Activated naive CD4-positive, alpha-beta T cell treated with anti-CD3 and anti-CD28 coated beads, Interleukin-2, amount 50 U/mL, for 16 hours (primary cell): ENCODE measurements around the gene TIAM2.
"Not testable (repeated sequence)": the region's sequence is repeated elsewhere in the genome, so short reads cannot be mapped to it uniquely, and the experiment has no call there.

Source experiments
- DNase-seq: peaks from one replicate; pipeline ENCODE4 v3.0.0-alpha.2; 2020

The TIAM2 gene

DNA sequence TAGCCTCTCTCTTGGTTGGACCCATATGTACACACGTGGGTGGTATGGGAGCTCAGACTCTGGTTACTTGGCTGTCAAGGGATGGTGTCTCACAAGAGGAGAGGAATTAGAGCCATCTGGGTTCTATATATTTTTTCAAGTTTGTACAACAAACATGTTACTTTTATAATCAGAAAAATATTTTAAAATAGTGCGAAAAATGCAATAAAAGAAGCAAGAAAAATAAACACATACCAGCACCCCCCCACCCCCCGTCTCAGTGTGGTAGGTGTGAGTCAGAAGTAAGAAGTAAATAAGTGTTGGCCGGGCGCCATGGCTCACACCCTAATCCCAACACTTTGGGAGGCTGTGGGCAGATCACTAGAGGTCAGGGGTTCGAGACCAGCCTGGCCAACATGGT lies 2.1 kb upstream of the TIAM2 start:
- no peak for DNase-seq

DNA sequence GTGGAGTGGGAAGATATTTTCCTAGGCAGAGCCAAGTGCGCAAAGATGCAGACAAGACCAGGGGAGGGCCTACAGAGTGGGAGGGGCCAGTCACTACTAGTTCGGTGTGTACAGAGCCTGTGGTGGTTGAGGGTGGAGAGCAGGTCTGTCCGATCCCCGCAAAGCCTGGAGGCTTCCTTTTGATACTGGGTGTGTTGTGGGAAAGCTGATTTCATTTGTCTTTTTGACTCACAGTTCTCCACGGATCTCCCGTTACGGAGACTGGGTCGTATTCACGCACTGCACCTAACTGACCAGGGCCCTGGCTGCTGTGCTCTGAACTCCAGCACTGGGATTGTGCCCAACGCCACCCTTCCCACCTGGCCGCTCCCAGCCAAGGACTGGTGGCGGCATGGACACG lies 1.4 kb upstream of the TIAM2 start:
- DNase-seq: no peak

DNA sequence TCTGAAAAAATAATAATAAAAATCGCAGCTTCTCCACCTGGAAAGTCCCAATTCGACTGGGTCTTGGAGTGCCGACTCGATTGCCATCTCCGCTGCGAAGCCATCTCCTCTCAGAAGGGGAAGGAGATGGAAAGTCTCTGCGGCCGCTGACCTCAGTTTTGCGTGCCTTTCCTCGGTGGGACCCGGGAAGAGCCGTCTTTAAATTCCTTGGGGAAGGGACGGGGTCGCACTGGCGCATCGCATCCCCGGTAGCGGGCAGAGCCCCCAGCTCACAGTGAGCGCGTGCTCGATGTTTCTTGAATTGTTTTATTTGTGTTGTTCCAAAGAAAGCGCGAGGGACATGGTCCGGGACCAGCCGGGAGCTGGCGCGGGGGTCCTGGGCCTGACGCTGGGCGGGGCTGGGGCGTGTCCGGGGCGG lies 270 bp upstream of the TIAM2 start:
- no peak for DNase-seq

DNA sequence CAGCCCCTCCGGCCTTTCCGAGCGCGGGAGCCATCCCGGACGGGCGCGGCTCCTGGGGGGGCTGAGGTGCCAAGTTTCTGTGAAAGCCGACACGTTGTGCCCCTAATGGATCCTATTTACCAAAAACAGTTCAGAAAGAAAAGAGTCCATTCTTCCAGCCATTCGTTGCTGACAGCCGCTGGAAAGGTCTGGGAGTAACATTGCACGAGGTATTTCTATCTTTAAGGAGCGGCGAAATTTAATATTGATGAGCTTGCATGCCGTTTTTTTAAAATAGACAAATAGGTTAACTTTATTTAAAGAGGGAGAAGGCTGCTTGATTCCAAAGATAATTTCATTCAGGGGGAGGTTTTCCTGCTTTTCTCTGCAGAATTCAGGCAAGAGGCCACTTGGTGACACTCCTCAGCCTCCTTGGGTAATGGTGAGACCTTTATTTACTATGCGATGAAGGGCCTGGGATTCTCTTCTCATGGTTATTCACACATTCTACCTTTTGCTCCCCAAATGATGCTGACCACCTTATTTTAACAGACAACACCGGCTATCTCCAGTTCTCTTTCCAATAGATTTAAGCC lies 988 bp downstream of the TIAM2 start:
- no peak for DNase-seq

DNA sequence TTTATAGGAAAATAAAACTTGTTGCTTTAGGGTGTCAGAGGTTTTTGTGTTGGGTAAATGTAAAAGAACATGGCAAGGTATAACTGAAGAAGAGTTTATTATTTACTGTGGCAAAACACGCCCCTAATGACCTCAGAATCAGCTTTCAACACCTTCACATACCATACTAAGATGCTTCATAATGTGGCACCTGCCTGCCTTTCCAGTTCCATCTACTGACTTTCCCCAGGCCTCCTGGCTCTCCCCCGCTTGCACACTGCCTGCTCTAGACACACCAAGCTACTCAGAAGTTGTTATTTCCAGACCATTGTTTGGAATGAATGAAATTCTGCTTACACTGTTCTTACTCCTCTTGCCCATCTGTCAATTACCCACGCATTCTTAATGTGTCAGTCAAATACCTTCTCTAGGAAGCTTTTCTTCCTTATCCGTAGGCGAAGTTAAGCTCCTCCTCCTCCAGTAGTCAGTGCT lies 1.8 kb downstream of the TIAM2 start:
- no peak for DNase-seq

DNA sequence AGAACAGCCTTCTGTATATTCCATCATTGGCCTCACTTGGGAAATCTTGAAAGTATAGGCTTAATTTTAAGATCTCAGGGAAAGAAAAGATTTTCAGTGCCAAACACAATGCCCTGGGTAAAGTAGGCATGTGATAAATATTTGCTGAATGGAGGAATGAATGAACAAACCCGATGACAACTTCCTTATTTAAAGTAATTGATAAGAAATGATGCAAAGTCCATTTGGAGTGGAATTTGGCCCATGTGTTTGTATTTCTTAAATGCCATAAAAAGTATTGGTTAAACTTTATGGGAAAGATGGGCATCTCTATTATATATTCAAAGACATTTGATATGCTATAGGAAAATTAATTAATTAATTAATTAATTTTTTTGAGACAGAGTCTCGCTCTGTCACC lies 3.7 kb downstream of the TIAM2 start:
- no peak for DNase-seq

DNA sequence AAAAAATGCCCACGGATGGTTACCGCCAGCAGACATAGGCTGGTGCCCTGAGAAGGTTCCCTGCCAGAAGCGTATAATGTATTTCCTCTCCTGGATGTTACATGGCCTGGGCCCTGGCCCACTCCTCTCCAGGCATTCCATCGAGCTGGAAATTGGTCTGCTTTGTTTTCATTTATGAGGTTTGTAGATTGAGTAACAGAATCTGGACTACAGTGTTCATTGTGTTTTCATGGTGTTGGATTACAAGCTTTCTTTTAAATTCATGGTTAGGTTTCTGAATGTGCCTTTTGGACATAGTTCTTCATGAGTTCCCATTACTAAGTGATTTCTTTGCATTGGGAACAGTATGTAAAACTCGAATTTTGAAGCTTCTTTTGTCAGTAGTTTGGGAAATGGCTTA lies 6.4 kb downstream of the TIAM2 start:
- DNase-seq: no peak

DNA sequence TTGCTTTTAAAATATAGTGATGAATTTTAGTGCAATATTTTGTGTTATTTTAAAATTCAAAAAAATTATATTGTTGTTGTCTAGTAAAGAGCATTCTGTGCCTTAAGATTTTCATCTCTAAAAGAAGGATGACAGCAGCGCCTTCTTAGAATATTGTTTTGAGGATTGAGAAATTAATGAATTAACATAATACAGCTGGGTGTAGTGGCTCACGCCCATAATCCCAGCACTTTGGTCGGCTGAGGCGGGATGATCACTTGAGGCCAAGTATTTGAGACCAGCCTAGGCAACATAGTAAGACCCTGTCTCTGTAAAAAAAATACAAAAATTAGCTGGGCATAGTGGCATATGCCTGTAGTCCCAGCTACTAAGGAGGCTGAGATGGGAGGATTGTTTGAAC lies 6.8 kb downstream of the TIAM2 start:
- DNase-seq: no peak

DNA sequence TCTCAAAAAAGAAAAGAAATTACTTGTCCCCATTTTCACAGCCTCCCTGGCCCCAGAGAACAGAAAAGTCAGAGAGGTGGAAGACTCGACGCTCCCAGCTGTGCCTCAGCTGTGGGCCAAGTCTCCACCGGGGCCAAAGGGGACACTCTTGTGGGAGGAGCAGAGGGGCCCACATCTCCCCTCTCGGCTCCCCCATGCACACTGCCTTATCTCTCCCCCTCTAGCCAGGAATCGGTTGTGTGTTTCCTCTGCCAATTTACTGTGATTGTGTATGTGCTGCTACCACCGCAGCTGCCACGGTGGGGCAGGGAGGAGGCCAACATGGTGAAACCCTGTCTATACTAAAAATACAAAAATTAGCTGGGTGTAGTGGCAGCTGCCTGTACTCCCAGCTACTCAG lies 8.4 kb downstream of the TIAM2 start:
- DNase-seq: no peak

DNA sequence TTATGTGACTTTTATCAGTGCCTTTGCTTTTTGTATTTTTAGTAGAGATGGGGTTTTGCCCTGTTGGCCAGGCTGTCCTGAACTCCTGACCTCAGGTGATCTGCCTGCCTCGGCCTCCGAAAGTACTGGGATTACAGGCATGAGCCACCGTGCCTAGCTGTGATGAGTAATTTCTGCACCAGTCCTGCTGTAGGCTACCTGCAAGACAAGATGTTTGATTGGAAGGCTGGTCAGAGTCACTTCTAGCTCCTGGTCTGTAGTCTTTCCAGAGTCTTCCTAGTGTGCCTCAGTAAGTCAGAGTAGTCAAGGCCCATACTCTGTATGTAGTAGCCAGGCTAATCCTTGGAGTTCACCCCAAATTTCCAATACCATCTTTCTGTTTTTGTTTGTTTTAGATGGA lies 8.9 kb downstream of the TIAM2 start:
- no peak for DNase-seq

DNA sequence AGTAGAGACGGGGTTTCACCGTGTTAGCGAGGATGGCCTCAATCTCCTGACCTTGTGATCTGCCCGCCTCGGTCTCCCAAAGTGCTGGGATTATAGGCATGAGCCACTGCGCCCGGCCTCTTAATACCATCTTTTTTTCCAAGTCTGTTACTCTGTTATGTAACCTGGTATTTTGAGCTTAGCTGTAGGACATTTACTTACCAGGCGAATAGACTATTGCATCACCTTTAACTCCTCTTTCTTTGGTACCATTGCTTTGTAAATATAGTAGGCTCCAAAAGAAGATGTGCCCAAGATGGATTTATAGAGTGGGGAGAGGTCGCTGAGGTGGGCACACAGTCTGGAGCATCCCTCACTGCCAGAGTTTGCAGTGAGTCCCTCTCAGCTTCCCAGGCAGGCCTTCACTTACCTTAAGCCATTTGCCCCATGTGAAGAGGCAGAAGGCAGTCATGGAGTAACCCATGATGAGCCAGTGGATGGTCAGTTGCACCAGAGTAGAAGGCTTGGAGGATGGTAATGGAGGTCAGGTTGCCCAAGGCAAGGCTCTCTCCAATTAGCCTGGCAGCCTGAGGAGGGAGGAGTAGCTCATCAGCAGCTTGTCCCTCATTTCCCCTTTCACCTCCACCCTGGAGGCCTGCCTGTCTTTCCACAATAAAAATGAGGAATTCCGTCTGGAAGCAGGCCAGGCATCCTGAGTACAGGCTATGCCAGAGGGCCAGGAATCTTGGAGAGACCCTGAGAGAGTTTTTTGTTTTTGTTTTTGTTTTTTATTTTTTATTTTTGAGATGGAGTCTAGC lies 9.7 kb downstream of the TIAM2 start:
- DNase-seq: no peak

DNA sequence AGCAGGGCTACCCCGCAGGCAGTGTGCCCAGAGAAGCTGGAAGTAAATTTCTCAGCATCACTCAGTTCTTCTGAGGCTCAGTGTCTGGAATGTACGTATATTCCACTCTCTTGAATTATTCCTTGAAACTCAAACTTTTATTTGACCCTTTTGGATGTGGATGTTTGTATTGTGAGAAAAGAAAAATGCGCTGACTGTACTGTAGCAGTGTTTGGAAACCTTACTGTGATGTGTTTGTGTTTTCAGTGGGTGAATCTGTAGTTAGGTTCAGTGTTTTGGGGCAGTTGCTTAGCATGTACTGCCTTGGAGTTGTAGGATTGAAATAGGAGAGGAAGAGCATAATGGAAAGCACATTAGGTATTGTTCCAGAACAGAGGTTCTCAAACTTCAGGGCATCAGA lies 13.5 kb downstream of the TIAM2 start:
- DNase-seq: no peak

DNA sequence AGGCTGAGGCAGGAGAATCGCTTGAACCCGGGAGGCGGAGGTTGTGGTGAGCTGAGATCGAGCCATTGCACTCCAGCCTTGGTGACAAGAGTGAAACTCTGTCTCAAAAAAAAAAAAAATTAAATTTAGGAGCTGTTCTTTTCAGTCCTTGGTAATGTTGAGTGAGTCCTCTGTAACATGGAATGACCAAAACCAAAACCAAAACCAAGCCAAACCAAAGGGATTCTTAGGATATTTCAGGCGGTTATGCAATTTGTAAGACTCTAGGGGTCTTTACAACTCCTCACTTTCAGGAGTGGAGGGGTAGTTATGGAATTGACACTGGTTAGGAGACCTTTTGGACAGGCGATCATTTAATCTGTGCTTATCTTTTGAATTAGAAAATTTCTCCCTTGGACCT lies 15.8 kb downstream of the TIAM2 start:
- DNase-seq: no peak

DNA sequence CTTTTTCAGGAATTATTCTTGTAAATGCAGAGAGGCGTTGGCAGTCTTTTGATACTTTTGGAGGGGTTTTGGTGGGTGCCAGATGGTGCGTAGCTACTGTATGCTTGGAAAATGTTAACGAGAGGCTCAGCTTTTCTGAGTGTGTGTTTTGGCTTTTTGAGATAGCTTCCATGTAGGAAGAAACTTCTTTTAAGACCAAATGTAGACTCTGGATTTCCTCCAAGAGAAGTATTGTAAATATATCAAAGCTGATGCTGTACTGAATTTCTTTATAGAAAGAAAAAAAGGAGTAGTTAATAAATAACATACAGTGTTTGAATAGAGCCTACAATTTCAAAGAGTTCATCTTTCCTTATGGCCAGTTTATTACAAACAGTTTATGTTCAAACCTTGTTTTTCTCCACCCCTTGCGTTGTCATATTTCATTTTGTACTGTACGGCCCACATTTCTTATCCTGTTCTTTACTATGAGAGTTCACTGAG lies 16.7 kb downstream of the TIAM2 start:
- no peak for DNase-seq

DNA sequence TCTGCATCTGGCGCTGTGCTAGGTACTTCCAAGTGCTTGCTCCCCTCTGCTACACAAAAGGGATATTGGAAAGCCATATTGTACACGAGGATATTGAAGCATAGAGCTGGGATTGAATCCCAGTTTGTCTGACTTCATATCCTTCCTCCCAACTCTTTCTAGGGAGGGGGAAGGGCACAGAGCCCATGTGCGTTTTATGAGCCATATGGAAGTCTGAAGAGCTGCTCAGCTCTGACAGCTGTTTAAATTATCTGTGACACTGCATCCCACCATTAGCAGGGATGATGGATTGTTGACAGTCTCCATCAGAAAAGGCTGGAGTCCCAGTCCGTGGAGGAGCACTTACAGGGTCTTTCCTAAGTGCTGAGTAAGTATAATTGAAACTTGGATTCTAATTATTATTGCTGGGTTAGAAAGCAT lies 18.4 kb downstream of the TIAM2 start:
- no peak for DNase-seq

DNA sequence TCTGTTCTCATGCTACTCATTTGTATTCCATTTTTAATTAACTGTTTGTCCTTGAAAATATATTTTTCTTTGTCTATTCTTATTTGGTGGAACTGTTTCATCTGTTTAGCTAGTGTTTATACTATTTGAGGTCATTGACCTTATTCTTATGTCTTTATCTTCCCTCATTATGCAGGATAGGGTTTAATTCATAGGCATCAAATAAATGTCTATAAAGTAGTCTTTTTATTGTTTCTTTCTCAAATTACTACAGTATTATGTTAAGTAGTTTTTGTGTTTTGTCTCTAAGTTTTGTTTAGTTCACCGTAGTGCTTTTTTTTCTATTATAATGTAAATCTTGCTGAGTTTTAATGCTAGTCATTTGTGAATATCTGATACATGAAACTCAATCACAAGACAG lies 19.0 kb downstream of the TIAM2 start:
- DNase-seq: no peak

DNA sequence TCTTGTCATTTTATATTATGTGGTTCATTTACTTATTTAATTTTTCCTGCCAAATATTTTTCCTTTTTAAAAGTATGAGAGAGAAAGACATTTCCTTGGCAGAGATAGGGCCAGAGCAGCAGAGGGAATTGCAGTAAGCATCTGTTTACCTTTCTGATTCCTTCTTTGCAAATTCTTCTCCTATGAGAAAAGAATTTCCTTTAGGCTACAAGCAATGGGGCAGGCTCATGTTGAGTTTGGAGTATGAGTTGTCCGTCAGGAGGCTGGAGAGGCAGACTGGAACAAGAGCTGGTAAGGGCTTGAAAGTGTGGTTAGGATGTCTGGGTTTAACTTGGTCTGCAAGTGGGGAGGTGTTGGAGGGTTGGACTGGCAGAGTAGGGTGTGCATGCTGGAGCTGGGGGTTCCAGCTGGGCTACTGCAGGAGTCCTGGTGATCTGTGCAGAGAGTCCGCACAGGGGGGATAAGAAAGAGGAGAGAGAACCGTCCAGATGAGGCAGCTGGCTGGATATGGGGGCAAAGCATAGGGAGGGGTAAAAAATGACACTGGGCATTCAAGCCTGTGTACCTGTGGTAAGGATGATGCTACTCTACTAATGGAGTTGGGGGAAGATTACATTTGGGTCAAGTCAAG lies 19.7 kb downstream of the TIAM2 start:
- DNase-seq: no peak

DNA sequence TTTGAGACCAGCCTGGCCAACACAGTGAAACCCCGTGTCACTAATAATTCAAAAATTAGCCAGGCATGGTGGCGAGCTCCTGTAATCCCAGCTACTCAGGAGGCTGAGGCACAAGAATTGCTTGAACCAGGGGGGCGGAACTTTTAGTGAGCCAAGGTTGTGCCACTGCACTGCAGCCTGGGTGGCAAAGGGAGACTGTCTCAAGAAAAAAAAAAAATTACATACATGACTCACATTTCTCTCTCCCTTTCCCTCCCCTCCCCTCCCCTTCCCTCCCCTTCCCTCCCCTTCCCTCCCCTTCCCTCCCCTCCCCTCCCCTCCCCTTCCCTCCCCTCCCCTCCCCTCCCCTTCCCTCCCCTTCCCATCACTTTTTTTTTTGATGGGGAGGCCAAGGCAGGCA lies 23.3 kb downstream of the TIAM2 start:
- not testable (repeated sequence) for DNase-seq

DNA sequence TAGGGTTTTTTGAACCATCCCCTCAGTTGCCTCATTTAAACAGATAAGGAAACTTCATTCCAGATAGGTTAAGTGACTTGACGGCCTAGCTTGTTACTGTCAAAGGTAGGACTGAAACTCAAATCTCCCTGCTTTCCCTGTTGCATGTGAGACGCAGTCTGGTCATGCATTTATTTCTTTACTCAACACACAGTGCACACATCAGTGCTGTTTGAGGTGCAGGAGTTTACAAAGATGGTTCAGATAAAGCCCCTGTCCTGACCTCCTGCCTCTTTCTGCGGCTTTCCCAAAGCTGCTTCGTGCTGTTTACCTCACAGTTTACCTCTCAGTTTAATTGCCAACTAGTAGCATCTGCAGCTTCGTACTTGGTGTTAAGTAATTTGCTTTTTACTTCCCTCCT lies 26.6 kb downstream of the TIAM2 start:
- no peak for DNase-seq

DNA sequence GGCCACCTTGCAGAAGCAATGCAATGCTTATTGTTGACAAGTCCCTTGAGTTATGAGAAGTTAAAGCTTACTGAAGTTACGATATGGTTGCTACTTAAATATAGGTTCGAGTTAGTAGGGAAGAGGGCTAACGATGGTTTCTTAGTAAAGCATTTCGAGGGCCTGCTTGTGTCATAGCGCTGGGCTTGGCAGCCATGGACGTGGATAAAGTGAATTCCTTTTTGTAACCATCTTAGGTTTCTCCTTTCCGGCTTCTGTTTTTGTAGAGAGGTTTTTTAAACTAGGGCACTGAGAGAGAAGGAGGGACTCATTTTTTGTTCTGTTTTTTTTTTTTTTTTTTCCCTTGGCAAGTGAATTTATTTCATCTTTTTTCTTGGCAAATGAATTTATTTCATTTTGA lies 27.6 kb downstream of the TIAM2 start:
- no peak for DNase-seq

DNA sequence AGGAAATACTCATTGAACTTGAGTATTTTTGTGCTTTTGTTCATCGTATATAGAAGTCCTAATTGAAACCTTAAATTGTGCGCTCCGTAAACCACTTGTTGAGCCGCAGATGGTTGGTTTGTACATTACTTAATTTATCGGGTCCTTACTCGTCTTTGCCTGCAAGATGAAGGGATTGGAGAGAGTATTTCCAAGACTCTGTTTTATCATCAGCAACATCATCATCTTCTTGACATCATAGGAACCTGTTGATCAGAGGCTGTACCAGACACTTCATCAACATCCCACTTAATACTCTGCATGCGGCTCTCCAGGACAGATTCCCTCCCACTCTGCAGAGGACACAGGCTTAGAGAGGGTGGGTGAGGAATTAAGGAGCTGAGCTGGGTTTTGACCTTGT lies 28.6 kb downstream of the TIAM2 start:
- no peak for DNase-seq

DNA sequence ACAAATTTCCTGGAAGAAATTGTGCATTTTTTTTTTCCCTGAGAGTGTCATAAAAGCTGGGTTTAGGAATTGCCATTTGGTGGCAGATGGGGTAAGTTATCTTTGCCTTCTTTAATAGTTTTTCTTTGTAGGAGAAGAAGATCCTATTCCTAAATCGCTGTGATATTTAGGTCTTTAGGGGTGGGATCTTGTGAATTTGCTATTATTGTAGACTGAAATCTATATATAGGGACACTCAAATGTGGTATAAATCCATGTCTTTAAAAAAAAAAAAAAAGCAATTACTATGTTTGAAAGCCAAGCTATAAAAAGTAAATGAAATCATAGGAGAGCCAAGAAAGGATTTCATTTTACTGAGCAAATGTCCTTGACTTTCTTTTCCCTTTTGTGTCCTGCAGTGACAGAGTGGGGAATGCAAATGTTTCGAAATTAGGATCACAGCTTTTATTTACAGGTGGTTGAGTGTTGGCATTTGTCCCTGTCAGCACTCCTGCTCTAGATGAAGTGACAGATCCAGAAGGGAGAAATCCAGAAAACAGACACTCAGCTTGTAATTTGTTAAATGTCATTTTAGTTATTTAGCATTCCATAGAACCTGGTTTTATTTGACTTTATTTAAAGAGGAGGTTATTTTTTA lies 29.4 kb downstream of the TIAM2 start:
- no peak for DNase-seq

DNA sequence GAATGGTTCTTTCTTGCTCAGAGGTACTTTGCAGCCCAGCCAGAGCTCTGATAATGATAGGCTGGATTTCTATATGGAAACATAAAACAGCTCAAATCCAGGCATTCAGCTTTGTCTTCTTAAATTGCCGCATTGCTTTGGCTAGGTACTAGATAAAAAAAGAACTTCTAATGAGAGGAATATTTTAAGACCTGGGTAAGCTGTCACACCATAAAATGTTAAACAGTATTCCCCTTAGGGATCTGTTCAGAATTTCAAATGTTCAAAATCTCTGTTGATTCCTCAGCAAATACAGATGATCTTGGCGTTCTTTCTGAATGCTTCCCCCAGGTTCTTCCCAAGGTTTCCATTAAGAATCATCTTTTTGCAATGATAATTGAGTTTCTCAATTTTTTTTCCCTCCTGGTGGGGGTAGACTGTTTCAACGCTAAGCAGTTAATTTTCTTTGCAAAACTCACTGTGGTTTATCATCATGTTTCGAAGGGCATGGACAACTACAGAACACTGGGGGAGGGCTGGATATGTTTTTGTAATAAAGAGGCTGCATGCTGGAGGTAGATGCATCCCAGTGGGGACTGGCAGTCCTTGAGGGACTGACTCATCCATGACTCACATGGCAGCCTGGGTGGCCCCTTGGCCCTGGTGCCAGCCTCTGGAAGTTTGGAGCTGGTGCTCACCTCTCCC lies 31.0 kb downstream of the TIAM2 start:
- DNase-seq: no peak
